ENCODE results near the gene CYP3A7. TPM values are rescaled to one million over a fixed set of nuclear protein-coding genes. Genes with fewer than 3 reads are reported as not detected.
"Not testable (repeated sequence)": the region's sequence is repeated elsewhere in the genome, so short reads cannot be mapped to it uniquely, and the experiment has no call there.

The CYP3A7 gene
- total RNA-seq, 1 donor from 2014 or later = not detected

DNA sequence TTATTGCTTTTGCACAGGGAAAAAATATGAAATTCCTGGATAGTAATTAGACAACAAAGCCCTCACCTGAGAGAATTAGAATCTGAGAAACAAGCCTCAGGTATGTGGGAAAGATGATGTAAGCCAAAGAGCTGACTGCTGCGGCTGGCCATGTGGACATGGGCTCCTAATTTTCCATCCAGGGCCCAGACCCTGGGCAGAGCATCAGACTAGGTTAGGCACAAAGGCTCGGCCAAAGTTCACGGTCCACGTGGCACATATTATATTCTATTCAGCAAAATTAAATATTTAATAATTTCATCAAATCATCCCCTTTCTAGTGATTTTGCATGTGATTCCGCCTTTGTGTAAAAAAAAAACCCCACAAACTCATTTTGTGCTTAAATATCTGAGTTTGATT lies 43.9 kb upstream of the CYP3A7 start:
- Histone ChIP-seq H3K4me1 (no peaks in the 10 kb centered on the region), H3K36me3 (no peaks in the 10 kb centered on the region), H3K4me3 (no peak overlapping the region), H3K9me3 (no peaks in the 10 kb centered on the region), H3K27me3 (no peaks in the 10 kb centered on the region), H3K27ac (no peak overlapping the region)
- no peak for DNase-seq (ENCODE audit: low spot score in 2 of 2)
- TF ChIP-seq, protein P1, sequence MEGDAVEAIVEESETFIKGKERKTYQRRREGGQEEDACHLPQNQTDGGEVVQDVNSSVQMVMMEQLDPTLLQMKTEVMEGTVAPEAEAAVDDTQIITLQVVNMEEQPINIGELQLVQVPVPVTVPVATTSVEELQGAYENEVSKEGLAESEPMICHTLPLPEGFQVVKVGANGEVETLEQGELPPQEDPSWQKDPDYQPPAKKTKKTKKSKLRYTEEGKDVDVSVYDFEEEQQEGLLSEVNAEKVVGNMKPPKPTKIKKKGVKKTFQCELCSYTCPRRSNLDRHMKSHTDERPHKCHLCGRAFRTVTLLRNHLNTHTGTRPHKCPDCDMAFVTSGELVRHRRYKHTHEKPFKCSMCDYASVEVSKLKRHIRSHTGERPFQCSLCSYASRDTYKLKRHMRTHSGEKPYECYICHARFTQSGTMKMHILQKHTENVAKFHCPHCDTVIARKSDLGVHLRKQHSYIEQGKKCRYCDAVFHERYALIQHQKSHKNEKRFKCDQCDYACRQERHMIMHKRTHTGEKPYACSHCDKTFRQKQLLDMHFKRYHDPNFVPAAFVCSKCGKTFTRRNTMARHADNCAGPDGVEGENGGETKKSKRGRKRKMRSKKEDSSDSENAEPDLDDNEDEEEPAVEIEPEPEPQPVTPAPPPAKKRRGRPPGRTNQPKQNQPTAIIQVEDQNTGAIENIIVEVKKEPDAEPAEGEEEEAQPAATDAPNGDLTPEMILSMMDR (IDR thresholded peaks at IDR 0.05) = no peak
- intact Hi-C loops (cut with DNase I) = no loop called here

DNA sequence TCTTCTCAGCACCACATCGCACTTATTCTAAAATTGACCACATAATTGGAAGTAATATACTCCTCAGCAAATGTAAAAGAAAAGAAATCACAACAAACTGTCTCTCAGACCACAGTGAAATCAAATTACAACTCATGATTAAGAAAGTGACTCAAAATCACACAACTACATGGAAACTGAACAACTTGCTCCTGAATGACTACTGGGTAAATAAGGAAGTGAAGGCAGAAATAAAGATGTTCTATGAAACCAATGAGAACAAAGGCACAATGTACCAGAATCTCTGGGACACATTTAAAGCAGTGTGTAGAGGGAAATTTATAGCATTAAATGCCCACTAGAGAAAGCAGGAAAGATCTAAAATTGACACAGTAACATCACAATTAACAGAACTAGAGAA lies 38.4 kb upstream of the CYP3A7 start:
- H3K27ac ChIP-seq; H3K4me1 ChIP-seq; DNase-seq (ENCODE audit: low spot score in 2 of 2); H3K27me3 ChIP-seq; intact Hi-C loops (cut with DNase I); H3K36me3 ChIP-seq; H3K9me3 ChIP-seq; H3K4me3 ChIP-seq: not testable (repeated sequence)

DNA sequence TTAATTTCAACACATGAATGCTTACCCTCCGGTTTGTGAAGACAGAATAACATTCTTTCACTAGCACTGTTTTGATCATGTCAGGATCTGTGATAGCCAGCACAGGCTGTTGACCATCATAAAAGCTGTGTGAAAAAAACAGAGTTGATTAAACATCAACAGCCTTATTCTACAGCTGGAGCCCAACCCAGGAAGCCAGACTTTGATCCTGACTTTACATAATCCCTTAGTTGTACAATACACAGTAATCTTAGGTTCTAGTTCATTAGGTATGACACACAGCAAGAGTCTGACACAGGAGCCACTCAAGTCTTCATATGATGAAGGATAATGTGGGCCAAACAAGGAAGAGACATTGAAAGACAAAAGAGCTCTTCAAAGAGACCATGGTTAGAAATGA lies 37.6 kb upstream of the CYP3A7 start:
- Histone ChIP-seq H3K27ac (no peak overlapping the region), H3K4me1 (no peaks in the 10 kb centered on the region), H3K36me3 (no peaks in the 10 kb centered on the region), H3K4me3 (no peak overlapping the region), H3K9me3 (no peaks in the 10 kb centered on the region), H3K27me3 (no peaks in the 10 kb centered on the region)
- TF ChIP-seq, protein P1 (IDR thresholded peaks at IDR 0.05) = no peak
- DNase-seq (ENCODE audit: low spot score in 2 of 2) = no peak
- intact Hi-C loops (cut with DNase I) = no loop called here

DNA sequence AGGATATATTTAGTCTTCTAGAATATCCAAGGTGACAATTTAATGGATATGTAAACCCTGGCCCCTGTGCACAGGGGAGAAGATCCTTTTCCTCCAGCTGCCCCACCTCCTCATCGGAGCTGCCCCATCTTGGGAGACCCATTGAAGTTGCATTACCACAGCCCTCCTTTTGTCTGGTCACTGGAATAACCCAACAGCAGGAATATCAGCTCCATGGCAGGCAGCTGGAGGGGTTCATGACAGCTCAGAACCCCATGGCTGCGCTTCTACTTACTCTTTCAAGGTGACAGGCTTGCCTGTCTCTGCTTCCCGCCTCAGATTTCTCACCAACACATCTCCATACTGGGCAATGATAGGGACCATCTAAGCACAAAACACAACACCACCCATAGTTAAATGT lies 34.5 kb upstream of the CYP3A7 start:
- H3K4me3 ChIP-seq; DNase-seq (ENCODE audit: low spot score in 2 of 2); H3K9me3 ChIP-seq; H3K36me3 ChIP-seq; H3K27me3 ChIP-seq; H3K27ac ChIP-seq; H3K4me1 ChIP-seq; intact Hi-C loops (cut with DNase I): not testable (repeated sequence)

DNA sequence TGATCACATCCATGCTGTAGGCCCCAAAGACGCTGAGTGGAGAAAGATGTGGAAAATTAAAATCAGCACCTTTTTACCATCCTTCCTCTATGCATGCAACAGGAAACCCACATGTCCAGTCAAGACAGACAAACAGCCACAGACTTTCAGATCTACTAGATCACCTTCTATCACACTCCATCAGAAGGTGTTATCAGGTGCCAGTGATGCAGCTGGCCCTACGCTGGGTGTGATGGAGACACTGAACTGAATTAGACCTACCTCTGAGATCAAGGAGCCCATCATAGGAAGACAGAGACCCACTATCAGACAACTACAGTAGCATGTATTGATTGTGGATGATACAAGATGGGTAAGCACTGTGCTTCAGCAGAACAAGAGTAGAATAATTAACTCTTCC lies 33.5 kb upstream of the CYP3A7 start:
- Histone ChIP-seq H3K4me1 (no peaks in the 10 kb centered on the region), H3K9me3 (no peaks in the 10 kb centered on the region), H3K27ac (no peak overlapping the region), H3K36me3 (no peaks in the 10 kb centered on the region), H3K4me3 (no peak overlapping the region), H3K27me3 (no peaks in the 10 kb centered on the region)
- TF ChIP-seq, protein P1 (IDR thresholded peaks at IDR 0.05) = no peak
- no peak for DNase-seq (ENCODE audit: low spot score in 2 of 2)
- intact Hi-C loops (cut with DNase I) = no loop called here

DNA sequence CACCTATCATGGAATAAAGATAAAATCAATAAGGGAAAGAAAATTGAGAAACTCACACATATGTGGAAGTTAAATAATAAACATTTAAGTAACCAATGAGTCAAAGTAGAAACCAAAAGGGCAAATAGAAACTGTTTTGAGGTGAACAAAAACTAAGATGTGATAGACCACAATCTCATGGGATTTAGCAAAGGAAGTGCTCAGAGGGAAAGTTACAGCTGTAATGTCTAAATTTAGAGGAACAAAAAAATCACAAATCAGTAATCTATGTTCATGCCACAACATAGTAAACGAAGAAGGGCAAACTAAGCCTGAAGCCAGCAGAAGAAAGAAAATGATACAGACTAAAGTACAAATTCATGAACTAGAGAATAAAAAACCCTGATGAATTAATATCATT lies 32.7 kb upstream of the CYP3A7 start:
- H3K27me3 ChIP-seq = no peaks in the 10 kb centered on the region
- H3K27ac ChIP-seq = no peak overlapping the region
- no peaks in the 10 kb centered on the region for H3K36me3 ChIP-seq
- H3K4me1 ChIP-seq = no peaks in the 10 kb centered on the region
- no peak overlapping the region for H3K4me3 ChIP-seq
- no peak for DNase-seq (ENCODE audit: low spot score in 2 of 2)
- TF ChIP-seq, protein P1 (IDR thresholded peaks at IDR 0.05) = no peak
- H3K9me3 ChIP-seq = no peaks in the 10 kb centered on the region
- intact Hi-C loops (cut with DNase I) = no loop called here

DNA sequence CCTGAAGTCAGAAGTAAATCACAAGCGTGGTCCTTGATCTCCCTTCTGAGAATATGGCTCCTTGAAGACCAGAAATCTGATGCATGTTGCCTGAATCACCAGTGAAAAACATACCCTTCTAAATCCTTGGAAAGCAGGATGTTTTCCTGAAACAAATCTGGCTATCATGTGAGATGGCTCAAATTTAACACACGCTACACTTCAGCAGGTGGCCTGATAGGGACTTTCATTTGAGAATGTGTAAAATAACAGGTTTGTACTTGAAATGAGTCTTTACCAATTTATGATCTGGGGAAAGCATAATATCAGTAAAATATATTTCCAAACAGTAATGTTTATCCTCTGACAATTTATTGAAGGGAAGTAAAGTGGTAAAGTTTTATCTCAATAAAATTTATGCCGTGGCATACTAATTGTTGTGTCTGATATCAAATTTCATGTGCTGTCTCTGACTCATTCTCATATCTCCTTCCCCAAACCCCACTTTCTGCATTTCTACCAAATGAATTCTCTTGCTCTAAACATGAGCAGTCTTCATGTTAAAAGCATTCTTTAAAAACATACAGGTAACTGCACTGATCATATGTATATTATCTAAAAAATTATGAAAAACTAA lies 31.6 kb upstream of the CYP3A7 start:
- Histone ChIP-seq H3K9me3 (no peaks in the 10 kb centered on the region), H3K4me1 (no peaks in the 10 kb centered on the region), H3K4me3 (no peak overlapping the region), H3K27me3 (no peaks in the 10 kb centered on the region), H3K36me3 (no peaks in the 10 kb centered on the region), H3K27ac (no peak overlapping the region)
- no peak for DNase-seq (ENCODE audit: low spot score in 2 of 2)
- TF ChIP-seq, protein P1 (IDR thresholded peaks at IDR 0.05) = no peak
- intact Hi-C loops (cut with DNase I) = no loop called here
